Measurements from ENCODE around the gene RERGL.

Gene RERGL, protein sequence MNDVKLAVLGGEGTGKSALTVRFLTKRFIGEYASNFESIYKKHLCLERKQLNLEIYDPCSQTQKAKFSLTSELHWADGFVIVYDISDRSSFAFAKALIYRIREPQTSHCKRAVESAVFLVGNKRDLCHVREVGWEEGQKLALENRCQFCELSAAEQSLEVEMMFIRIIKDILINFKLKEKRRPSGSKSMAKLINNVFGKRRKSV

DNA sequence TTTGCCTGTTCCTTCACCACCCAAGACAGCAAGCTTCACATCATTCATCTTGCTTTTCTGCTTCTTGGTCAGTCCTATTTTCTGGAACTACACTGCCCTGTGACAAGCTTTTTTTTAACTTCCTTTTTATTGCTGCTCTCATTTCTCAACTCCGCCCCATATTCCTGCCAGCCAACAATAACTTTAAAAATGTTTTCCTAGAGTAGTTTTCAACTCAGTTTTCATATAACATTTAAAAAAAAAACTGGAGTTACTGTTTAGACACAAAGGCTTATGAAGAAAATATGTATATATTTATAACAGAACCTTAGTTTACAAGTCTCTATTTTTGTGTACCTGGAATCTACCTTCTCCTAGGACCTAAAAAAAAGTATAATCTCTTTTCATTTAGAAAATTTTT lies at the start of gene RERGL:
RERGL (minus strand) TSS at position 101 of the 400 bp plus-strand sequence; CDS start at position 48, 53 bp downstream.
- H3K4me3 ChIP-seq (ENCODE audit: control insufficient read depth, low read depth, low read length) = no peak within 1 kb of the TSS
- TF ChIP-seq, protein P1, sequence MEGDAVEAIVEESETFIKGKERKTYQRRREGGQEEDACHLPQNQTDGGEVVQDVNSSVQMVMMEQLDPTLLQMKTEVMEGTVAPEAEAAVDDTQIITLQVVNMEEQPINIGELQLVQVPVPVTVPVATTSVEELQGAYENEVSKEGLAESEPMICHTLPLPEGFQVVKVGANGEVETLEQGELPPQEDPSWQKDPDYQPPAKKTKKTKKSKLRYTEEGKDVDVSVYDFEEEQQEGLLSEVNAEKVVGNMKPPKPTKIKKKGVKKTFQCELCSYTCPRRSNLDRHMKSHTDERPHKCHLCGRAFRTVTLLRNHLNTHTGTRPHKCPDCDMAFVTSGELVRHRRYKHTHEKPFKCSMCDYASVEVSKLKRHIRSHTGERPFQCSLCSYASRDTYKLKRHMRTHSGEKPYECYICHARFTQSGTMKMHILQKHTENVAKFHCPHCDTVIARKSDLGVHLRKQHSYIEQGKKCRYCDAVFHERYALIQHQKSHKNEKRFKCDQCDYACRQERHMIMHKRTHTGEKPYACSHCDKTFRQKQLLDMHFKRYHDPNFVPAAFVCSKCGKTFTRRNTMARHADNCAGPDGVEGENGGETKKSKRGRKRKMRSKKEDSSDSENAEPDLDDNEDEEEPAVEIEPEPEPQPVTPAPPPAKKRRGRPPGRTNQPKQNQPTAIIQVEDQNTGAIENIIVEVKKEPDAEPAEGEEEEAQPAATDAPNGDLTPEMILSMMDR (conservative IDR thresholded peaks at IDR 0.05; ENCODE audit: control insufficient read depth, insufficient read depth, low read depth, low read length) = no peak
- DNase-seq (ENCODE audit: low read depth) = no peak

- TF ChIP-seq, protein P1 (conservative IDR thresholded peaks at IDR 0.05; ENCODE audit: control insufficient read depth, insufficient read depth, low read depth, low read length) = no peak
- DNase-seq (ENCODE audit: low read depth) = no peak
- H3K4me3 ChIP-seq (ENCODE audit: control insufficient read depth, low read depth, low read length) = no peak overlapping the region
These were observed 49.3 kb upstream of the RERGL start for GRCh38 chr12:18139254-18139653.

- TF ChIP-seq, protein P1 (conservative IDR thresholded peaks at IDR 0.05; ENCODE audit: control insufficient read depth, insufficient read depth, low read depth, low read length) = no peak
- peak; percentile 67 for DNase-seq (ENCODE audit: low read depth)
- no peak overlapping the region for H3K4me3 ChIP-seq (ENCODE audit: control insufficient read depth, low read depth, low read length)
These were observed 45.5 kb upstream of the RERGL start for GRCh38 chr12:18135509-18135908.

GRCh38 chr12:18135086-18135485 lies 45.1 kb upstream of the RERGL start:
- TF ChIP-seq, protein P1 (conservative IDR thresholded peaks at IDR 0.05; ENCODE audit: control insufficient read depth, insufficient read depth, low read depth, low read length) = no peak
- no peak overlapping the region for H3K4me3 ChIP-seq (ENCODE audit: control insufficient read depth, low read depth, low read length)
- DNase-seq (ENCODE audit: low read depth) = peak; percentile 28

- DNase-seq (ENCODE audit: low read depth) = no peak
- TF ChIP-seq, protein P1 (conservative IDR thresholded peaks at IDR 0.05; ENCODE audit: control insufficient read depth, insufficient read depth, low read depth, low read length) = no peak
- H3K4me3 ChIP-seq (ENCODE audit: control insufficient read depth, low read depth, low read length) = no peak overlapping the region
These were observed 40.9 kb upstream of the RERGL start for GRCh38 chr12:18130851-18131250.

DNA sequence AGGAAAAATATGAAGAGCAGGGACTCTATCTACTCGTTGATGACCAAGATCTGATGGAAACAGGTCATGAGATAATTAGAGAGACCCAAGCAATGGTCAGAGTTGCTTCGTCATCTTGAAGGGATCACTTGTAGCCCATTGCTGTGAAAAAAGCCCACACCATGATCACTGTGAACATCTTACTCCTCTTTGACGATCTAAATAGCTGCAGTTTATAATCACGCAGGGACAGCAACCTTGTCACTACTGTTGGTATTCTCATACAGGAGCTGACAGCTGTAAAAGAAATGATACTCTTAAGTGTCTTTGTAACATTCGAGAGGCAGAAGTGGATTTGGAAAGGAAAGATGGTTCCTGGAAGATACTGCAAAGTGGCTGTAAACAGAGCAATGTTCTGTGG lies 33.7 kb upstream of the RERGL start:
- H3K4me3 ChIP-seq (ENCODE audit: control insufficient read depth, low read depth, low read length) = no peak overlapping the region
- TF ChIP-seq, protein P1 (conservative IDR thresholded peaks at IDR 0.05; ENCODE audit: control insufficient read depth, insufficient read depth, low read depth, low read length) = no peak
- DNase-seq (ENCODE audit: low read depth) = no peak

GRCh38 chr12:18120899-18121298 lies 30.9 kb upstream of the RERGL start:
- TF ChIP-seq, protein P1 (conservative IDR thresholded peaks at IDR 0.05; ENCODE audit: control insufficient read depth, insufficient read depth, low read depth, low read length) = no peak
- no peak overlapping the region for H3K4me3 ChIP-seq (ENCODE audit: control insufficient read depth, low read depth, low read length)
- DNase-seq (ENCODE audit: low read depth) = no peak

Measured in fibroblast of mammary gland (primary cell).